CD4-positive, alpha-beta T cell treated with Interleukin-6 for 4 hours (primary cell): Measurements from ENCODE around the gene P2RY12.

Experiments used
- DNase-seq: peaks from one replicate; pipeline ENCODE4 v3.0.0-alpha.2; 2020; ENCODE audit warnings: mixed read lengths

The P2RY12 gene

DNA sequence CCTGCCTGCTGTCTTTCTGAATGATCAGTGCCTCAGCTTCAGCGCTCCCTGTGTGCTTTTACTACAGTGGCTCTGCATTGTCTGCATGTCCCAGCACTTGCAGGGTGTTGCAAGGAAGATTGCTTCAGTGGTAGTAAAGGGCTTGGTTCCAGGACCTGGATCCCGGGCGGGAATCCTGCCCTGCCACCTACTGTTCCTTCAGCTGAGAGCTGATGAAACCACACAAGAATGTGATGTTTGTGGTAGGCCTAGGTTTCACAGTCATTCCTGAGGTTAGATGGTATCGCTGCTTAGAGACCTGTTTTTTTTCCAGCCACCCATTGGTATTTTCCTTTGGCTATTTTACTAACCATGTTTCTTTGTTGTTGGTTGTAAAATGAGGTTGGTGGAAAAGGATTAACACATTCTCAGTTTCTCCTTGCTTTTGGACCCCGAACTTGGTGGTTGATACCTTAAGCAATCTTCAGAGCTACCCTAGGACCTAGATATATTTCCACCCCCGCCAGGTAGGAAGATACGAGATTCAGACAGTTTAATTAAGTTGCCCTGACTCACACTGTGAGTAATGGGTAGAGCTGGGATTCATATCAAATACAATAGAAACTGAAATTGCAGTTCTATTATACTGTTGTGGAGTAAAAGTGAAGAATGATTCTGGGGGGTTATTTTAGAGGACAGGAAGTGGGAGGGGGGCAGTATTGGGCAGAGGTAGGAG lies 79.3 kb downstream of the P2RY12 start:
- peak; percentile 3 for DNase-seq

DNA sequence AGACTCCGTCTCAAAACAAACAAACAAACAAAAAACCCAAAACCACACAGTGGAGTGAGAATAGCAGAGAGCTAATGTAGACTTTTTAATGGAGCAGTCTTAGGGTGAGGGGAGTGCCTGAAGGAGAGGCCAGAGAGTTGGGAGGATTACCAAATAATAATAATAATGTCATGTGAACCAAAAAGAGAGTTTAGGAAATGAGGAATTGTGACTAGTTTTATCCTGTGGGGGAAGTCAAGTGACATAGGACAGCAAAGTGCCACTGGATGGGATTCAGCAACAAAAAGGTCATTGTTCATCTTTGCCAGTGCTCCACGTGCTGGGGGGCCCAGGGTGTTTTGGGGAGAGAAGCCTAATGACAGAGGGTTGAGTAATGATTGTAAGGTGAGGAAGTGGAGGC lies 80.8 kb downstream of the P2RY12 start:
- DNase-seq = no peak

GRCh38 chr3:151301787-151302186 lies 82.8 kb downstream of the P2RY12 start:
- no peak for DNase-seq

GRCh38 chr3:151300539-151300938 lies 84.0 kb downstream of the P2RY12 start:
- DNase-seq = no peak

- no peak for DNase-seq
These were observed 85.5 kb downstream of the P2RY12 start for GRCh38 chr3:151299006-151299405.

DNA sequence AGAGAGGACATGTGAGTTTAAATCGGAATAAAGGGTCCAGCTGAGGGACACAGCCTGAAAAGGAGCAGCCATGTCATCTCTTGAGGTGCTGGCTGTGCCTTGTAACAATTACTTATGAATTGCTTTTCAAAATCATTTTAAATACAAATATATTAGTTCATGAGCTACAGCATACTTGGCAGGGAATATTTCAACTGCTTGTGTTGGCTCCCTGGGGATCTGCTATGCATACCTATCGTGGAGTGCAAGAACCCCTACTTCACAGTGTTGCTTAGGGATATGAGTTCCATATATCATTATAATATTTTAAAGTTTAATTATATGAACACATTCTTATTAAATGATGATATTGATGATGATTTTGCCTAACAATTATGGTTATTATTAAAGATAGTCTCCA lies 87.1 kb downstream of the P2RY12 start:
- no peak for DNase-seq

- DNase-seq = no peak
These were observed 88.3 kb downstream of the P2RY12 start for GRCh38 chr3:151296226-151296625.

DNA sequence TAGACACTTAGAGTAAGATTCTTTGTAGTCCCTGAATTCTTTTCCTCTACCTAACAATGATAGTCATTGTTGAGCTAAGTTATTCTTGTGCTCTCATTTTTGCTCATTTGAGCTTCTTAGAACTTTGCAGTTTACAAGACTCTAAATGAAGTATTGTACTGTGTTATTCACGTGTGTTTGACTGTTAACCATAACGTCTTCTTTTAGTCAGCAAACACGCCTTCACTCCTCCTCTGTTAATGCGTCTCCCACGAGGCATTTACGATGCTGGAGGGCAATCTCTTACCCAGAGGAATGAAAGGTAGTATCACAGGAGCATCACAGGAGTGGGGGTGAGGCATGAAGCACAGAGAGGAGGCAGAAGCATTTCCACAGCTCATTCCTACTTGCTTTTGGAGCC lies 91.4 kb downstream of the P2RY12 start:
- no peak for DNase-seq

DNA sequence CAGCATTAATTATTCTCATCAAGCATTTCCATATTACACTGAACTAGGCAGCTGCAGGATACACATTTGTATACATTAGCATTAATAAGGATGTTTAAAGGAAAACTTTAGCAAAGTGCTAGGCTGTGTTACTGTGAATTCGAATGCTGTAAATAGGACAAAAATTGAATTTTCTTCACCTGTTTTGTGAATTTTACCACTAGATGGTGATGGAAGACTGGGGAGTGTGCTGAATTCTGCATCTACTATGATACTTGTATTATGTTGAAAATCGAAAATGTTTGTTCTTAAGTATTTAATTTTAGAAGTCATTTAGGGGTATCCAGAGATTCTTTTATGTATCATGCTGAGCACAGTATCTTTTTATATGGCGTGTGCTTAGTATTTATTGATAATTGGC lies 93.9 kb downstream of the P2RY12 start:
- no peak for DNase-seq

- DNase-seq = no peak
These were observed 95.1 kb downstream of the P2RY12 start for GRCh38 chr3:151289445-151289844.
